Breast epithelium (tissue), 4 donors: ENCODE results near the gene CDCP2. TPM values are rescaled to one million over a fixed set of nuclear protein-coding genes. Genes with fewer than 3 reads are reported as not detected.

Experiments used
- DNase-seq, 2 donors: peaks; one replicate each; pipeline ENCODE4 v3.0.0-alpha.2; 2019; ENCODE audit warnings: low spot score in 2 of 2
- H3K27ac ChIP-seq, 2 donors: fragments of 200-600 bp; sonication (generic) in 1 of 2; one replicate each; pipeline ENCODE4 v1.5.1; 2016 to 2019; ENCODE audit warnings: mild to moderate bottlenecking in 1 of 2
- H3K27me3 ChIP-seq, 2 donors: fragments of 200-600 bp; sonication (generic) in 1 of 2; one replicate each; pipeline versions ENCODE4 v1.5.1 to v1.6.0; 2017 to 2019; ENCODE audit warnings: control low read depth in 1 of 2, mild to moderate bottlenecking in 1 of 2
- H3K36me3 ChIP-seq: fragments of 200-600 bp; one replicate; pipeline ENCODE4 v1.5.1; 2019
- H3K4me1 ChIP-seq, 2 donors: fragments of 200-600 bp; sonication (generic); one replicate each; pipeline ENCODE4 v1.5.1; 2016 to 2019; ENCODE audit warnings: control low read depth in 1 of 2
- H3K4me3 ChIP-seq, 3 donors: fragments of 200-600 bp; sonication (generic); 1 replicate in 2 of 3; 2 replicates in 1 of 3; pipeline ENCODE4 v1.5.1; 2016 to 2019; ENCODE audit warnings: mild to moderate bottlenecking in 3 of 3, moderate library complexity in 2 of 3
- H3K9me3 ChIP-seq, 2 donors: fragments of 200-600 bp; sonication (generic) in 1 of 2; one replicate each; pipeline ENCODE4 v1.5.1; 2016 to 2019; ENCODE audit warnings: control low read depth in 1 of 2
- CTCF ChIP-seq, 3 donors: fragments of 450-650 bp; IDR thresholded peaks; one replicate each; pipeline ENCODE4 v1.5.1; 2016 to 2017; ENCODE audit warnings: antibody characterized with exemption in 3 of 3, mild to moderate bottlenecking in 3 of 3, moderate library complexity in 3 of 3
- POLR2A ChIP-seq: fragments of 450-650 bp; IDR thresholded peaks from one replicate; pipeline ENCODE4 v1.6.1; 2016; ENCODE audit warnings: antibody characterized with exemption, mild to moderate bottlenecking, moderate library complexity
- POLR2AphosphoS5 ChIP-seq, 3 donors: sonication (generic); formaldehyde crosslinking; IDR thresholded peaks; one replicate each; pipeline ENCODE4 v1.6.1; 2017; ENCODE audit warnings: antibody characterized with exemption in 3 of 3
- intact Hi-C: fragments of 100-400 bp; cut with DNase I; formaldehyde crosslinking; loops from one replicate; pipeline ENCODE4 v1.15.1; 2023; ENCODE audit warnings: low total_unique reads
- total RNA-seq, 3 donors: library from RNA; depleted of rRNA; stranded (reverse); fragments of >200 nt; gene quantifications; one replicate each; pipeline ENCODE4 v1.1.0, GENCODE V29; 2016

CDCP2 gene
- total RNA-seq, 3 donors from 2014 or later, result 1.3 TPM; not detected in 2

DNA sequence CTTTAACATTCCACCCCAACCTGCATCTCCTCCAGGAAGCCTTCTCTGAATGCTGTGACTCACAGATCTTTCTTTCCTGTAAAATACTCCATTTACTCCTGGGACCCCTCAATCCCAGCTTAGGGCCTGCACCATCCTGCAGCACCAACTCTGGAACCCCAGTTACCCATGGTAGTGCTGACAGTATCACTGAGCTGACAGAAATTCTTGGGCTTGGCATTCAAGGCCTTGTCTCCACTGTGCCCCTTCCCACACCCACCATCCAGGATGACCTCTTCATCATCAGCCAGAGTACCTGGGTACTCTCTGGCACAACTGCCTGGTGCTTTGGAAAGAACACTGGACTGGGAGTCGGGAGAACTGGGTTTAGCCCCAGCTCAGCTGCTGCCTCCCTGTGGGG lies 38.7 kb upstream of the CDCP2 start:
- no peaks in the 10 kb centered on the region for H3K36me3 ChIP-seq

DNA sequence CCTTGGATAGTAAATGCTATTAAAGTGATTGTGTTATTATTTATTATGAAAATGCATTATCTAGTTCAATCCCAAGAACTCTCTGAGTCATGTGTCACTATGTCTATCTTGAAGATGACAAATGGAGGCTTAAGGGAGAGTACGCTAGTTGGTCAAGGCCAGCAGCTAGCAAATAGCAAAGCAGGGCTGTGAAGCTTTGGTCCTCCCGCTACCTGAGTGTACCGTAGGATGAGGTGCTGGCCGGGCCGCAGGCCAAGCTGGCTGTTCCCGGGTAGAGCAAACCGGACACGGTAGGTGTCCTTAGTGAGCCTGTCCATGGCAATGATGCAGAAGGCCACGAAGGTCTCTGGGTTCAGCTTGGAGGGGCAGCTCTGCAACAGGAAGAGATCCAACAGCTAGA lies 37.7 kb upstream of the CDCP2 start:
- intact Hi-C loops, result no loop called here
- no peak overlapping the region for H3K27ac ChIP-seq
- no peaks in the 10 kb centered on the region for H3K9me3 ChIP-seq
- TF ChIP-seq CTCF (IDR thresholded peaks at IDR 0.05) (no peak), POLR2A (no peak), POLR2AphosphoS5 (IDR thresholded peaks at IDR 0.05) (no peak)
- no peaks in the 10 kb centered on the region for H3K36me3 ChIP-seq
- no peak for DNase-seq
- no peaks in the 10 kb centered on the region for H3K27me3 ChIP-seq
- no peak overlapping the region for H3K4me3 ChIP-seq
- no peaks in the 10 kb centered on the region for H3K4me1 ChIP-seq

More for the DNA sequence above, 38.7 kb upstream of the CDCP2 start:
- Histone ChIP-seq H3K27me3 (no peaks in the 10 kb centered on the region), H3K9me3 (no peaks in the 10 kb centered on the region), H3K27ac (no peak overlapping the region), H3K4me1 (no peaks in the 10 kb centered on the region), H3K4me3 (no peak overlapping the region)
- no peak for DNase-seq
- TF ChIP-seq CTCF (IDR thresholded peaks at IDR 0.05) (no peak), POLR2A (no peak), POLR2AphosphoS5 (IDR thresholded peaks at IDR 0.05) (no peak)
- intact Hi-C loops, result no loop called here

DNA sequence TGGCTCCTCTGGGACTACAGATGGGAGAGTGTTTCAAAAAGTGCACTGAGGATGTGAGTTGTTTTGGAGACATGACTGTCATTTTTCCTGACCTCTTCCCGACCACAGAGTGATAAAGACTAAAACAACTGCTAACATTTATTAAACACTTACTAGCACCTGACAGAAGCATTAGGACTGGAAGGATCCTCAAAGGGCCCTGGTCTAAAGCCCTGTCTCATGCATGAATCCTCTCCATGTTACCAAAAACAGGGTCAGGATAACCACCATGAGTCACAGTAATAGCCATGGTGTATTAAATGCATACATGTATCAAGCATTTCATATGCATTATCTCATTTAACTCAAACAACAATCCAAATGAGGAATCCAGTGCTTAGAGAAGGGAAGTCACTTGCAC lies 35.5 kb upstream of the CDCP2 start:
- H3K36me3 ChIP-seq, result no peaks in the 10 kb centered on the region
- DNase-seq, result no peak
- H3K4me3 ChIP-seq, result no peak overlapping the region
- intact Hi-C loops, result no loop called here
- no peaks in the 10 kb centered on the region for H3K27me3 ChIP-seq
- TF ChIP-seq POLR2AphosphoS5 (IDR thresholded peaks at IDR 0.05) (no peak), POLR2A (no peak), CTCF (IDR thresholded peaks at IDR 0.05) (no peak)
- no peaks in the 10 kb centered on the region for H3K4me1 ChIP-seq
- no peak overlapping the region for H3K27ac ChIP-seq
- no peaks in the 10 kb centered on the region for H3K9me3 ChIP-seq

- Histone ChIP-seq H3K9me3 (no peaks in the 10 kb centered on the region), H3K4me3 (no peak overlapping the region), H3K27me3 (no peaks in the 10 kb centered on the region), H3K27ac (no peak overlapping the region), H3K4me1 (no peaks in the 10 kb centered on the region), H3K36me3 (no peaks in the 10 kb centered on the region)
- DNase-seq, result no peak
- TF ChIP-seq POLR2A (no peak), CTCF (IDR thresholded peaks at IDR 0.05) (no peak), POLR2AphosphoS5 (IDR thresholded peaks at IDR 0.05) (no peak)
- intact Hi-C loops, result no loop called here
Observed at GRCh38 chr1:54186056-54186455, 33.3 kb upstream of the CDCP2 start.

- Histone ChIP-seq H3K4me1 (no peaks in the 10 kb centered on the region), H3K27ac (no peak overlapping the region), H3K36me3 (no peaks in the 10 kb centered on the region), H3K27me3 (no peaks in the 10 kb centered on the region), H3K4me3 (no peak overlapping the region), H3K9me3 (no peaks in the 10 kb centered on the region)
- intact Hi-C loops, result no loop called here
- DNase-seq, result no peak
- TF ChIP-seq POLR2AphosphoS5 (IDR thresholded peaks at IDR 0.05) (no peak), POLR2A (no peak), CTCF (IDR thresholded peaks at IDR 0.05) (no peak)
Observed at GRCh38 chr1:54180701-54181360, 28.0 kb upstream of the CDCP2 start.
